WTC11 (cell line): ENCODE measurements around the gene B3GNT9.

Experiments
- CTCF ChIP-seq: fragments of 200-600 bp; IDR thresholded peaks from 2 replicates; pipeline ENCODE4 v1.8.0; 2022; ENCODE audit warnings: antibody characterized with exemption
- ELF4 ChIP-seq: sonication (generic); formaldehyde crosslinking; IDR thresholded peaks from 2 replicates; pipeline ENCODE4 v1.8.1; 2022; ENCODE audit warnings: low read depth, mild to moderate bottlenecking, moderate library complexity, missing genetic modification reagents
- FOXJ3 ChIP-seq: sonication (generic); formaldehyde crosslinking; IDR thresholded peaks from 2 replicates; pipeline ENCODE4 v1.9.0; 2021; ENCODE audit warnings: missing genetic modification reagents, mild to moderate bottlenecking, borderline replicate concordance
- FOXP1 ChIP-seq: sonication (generic); formaldehyde crosslinking; IDR thresholded peaks from 2 replicates; pipeline ENCODE4 v1.8.0; 2022; ENCODE audit warnings: missing genetic modification reagents, mild to moderate bottlenecking, moderate library complexity, borderline replicate concordance
- RELA ChIP-seq: sonication (generic); formaldehyde crosslinking; IDR thresholded peaks from 2 replicates; pipeline ENCODE4 v1.8.1; 2022; ENCODE audit warnings: missing genetic modification reagents, mild to moderate bottlenecking, borderline replicate concordance
- SP1 ChIP-seq: sonication (generic); formaldehyde crosslinking; conservative IDR thresholded peaks from 2 replicates; pipeline ENCODE4 v1.8.1; 2022; ENCODE audit warnings: missing genetic modification reagents
- TCF7 ChIP-seq: sonication (generic); formaldehyde crosslinking; IDR thresholded peaks from 2 replicates; pipeline ENCODE4 v1.8.0; 2022; ENCODE audit warnings: mild to moderate bottlenecking, low read depth, missing genetic modification reagents, moderate library complexity
- ZNF138 ChIP-seq: sonication (generic); formaldehyde crosslinking; conservative IDR thresholded peaks from 2 replicates; pipeline ENCODE4 v1.8.1; 2022; ENCODE audit warnings: mild to moderate bottlenecking, moderate library complexity, missing genetic modification reagents
- ZNF219 ChIP-seq: sonication (generic); formaldehyde crosslinking; IDR thresholded peaks from 2 replicates; pipeline ENCODE4 v1.8.0; 2023; ENCODE audit warnings: missing genetic modification reagents, mild to moderate bottlenecking, borderline replicate concordance
- ZNF396 ChIP-seq: fragments of 250-450 bp; sonication (Bioruptor Pico); IDR thresholded peaks from 2 replicates; pipeline ENCODE4 v1.8.0; 2021; ENCODE audit warnings: mild to moderate bottlenecking, moderate library complexity, borderline replicate concordance
- ZNF416 ChIP-seq: fragments of 250-450 bp; sonication (Bioruptor Pico); IDR thresholded peaks from 2 replicates; pipeline ENCODE4 v1.9.0; 2021; ENCODE audit warnings: mild to moderate bottlenecking, inconsistent platforms

- TF ChIP-seq FOXJ3 (CRISPR knock-in tag) = no peak
- no peak for TF ChIP-seq CTCF
- no peak for TF ChIP-seq ELF4 (CRISPR knock-in tag)
- TF ChIP-seq ZNF138 (CRISPR knock-in tag) = no peak
- TF ChIP-seq ZNF396 (CRISPR knock-in tag) = no peak
- TF ChIP-seq SP1 (CRISPR knock-in tag) = no peak
- no peak for TF ChIP-seq RELA (CRISPR knock-in tag)
- TF ChIP-seq FOXP1 (CRISPR knock-in tag) = no peak
- no peak for TF ChIP-seq ZNF219 (CRISPR knock-in tag)
- no peak for TF ChIP-seq ZNF416 (CRISPR knock-in tag)
- TF ChIP-seq TCF7 (CRISPR knock-in tag) = no peak
Measured at GRCh38 chr16:67169011-67169451, 18.2 kb upstream of the B3GNT9 start.
